Measurements from ENCODE around the gene MOB1B. TPM values are rescaled to one million over a fixed set of nuclear protein-coding genes. Genes with fewer than 3 reads are reported as not detected.

Gene MOB1B
- total RNA-seq = 10.0 and 14.2 TPM in 2 replicates

DNA sequence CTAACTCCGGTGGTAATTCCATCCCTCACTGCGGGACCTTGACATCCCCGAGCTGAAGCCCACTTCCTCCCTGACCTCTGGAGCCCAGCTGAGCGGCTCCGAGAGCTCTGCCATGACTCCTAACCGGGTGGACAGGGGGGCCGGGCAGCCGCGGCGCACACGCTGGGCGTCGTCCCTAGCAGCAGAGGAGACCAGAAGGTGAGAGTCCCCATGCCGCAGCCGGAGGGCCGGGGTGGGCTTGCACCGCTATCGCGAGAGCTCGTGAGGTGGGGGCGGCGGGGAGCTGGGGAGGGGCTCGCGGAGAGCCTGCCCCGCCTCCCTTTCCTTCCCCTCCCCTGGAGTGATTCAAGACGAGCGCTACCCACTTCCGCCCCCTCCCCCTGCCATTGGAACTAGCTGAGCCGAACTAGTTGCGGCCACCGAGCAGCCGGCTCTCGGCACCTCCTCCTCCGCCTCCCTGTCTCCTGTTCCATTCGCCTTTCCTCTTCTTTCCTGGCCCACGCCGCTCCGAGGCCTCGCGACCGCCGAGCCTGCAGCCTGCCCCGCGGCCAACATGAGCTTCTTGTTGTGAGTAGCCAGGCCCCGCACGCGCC lies at the start of gene MOB1B:
Gene MOB1B (plus strand): TSS at position 386 of the 593 bp plus-strand sequence. CDS start 168 bp downstream, at position 554.

DNA sequence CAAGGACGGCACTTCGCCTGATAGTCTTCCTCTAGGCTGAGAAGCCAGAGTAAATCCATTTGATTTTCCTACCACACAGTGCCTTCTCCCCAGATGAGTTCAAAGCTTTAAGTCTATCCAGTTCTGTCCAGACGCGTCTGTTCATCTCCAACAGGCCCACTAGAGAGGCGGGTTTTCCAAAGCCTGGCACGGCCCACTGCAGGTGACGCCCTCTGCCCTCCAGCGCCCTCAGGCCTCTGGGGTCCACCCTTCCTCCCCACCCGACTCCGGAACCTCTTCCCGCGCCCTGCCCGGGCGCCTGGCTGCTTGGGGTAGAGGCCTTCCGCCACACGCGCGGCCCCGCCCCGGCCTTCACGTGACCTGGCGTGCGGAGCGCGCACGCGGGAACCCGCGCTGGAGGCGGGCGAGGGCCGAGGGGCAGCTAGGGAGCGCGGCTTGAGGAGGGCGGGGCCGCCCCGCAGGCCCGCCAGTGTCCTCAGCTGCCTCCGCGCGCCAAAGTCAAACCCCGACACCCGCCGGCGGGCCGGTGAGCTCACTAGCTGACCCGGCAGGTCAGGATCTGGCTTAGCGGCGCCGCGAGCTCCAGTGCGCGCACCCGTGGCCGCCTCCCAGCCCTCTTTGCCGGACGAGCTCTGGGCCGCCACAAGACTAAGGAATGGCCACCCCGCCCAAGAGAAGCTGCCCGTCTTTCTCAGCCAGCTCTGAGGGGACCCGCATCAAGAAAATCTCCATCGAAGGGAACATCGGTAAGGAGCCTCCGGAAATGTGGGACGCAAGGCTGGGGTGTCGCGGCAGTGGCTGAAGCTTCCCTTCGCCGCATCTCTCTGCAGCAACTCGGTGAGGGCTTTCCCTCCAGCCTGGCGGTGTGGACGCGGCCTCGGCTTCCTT lies 91.3 kb downstream of the MOB1B start, which contains the start of gene DCK:
Gene DCK (plus strand): TSS at position 469 of the 888 bp plus-strand sequence. CDS start 187 bp downstream, at position 656.

Other genes starting within 250 kb of the MOB1B start
- not detected in 2 replicates for gene JCHAIN, start 235.9 kb upstream of the MOB1B start, total RNA-seq
- gene UTP3, start 213.8 kb upstream of the MOB1B start, total RNA-seq = 13.4 and 17.0 TPM in 2 replicates
- 35.3 and 52.2 TPM in 2 replicates for gene RUFY3, start 180.4 kb upstream of the MOB1B start, total RNA-seq
- 56.0 and 75.7 TPM in 2 replicates for gene GRSF1, start 62.5 kb upstream of the MOB1B start, total RNA-seq
- gene DCK, start 91.3 kb downstream of the MOB1B start, total RNA-seq = 20.4 and 21.9 TPM in 2 replicates

Measured in dermis lymphatic vessel endothelial cell (primary cell).